HG02588 (cell line): ENCODE measurements around the gene ARHGAP28.

ENCODE experiments used
- ATAC-seq: cut with Tn5 transposase; IDR thresholded peaks from one replicate; pipeline ENCODE4 v1.9.1; 2021; ENCODE audit warnings: mild to moderate bottlenecking, moderate library complexity; ENCODE audit not compliant: unreplicated experiment

ARHGAP28 gene

GRCh38 chr18:6859676-6860422 is 130.3 kb downstream of the ARHGAP28 start:
- no peak for ATAC-seq

- ATAC-seq, result no peak
Measured at GRCh38 chr18:6860804-6861448, 131.4 kb downstream of the ARHGAP28 start.

DNA sequence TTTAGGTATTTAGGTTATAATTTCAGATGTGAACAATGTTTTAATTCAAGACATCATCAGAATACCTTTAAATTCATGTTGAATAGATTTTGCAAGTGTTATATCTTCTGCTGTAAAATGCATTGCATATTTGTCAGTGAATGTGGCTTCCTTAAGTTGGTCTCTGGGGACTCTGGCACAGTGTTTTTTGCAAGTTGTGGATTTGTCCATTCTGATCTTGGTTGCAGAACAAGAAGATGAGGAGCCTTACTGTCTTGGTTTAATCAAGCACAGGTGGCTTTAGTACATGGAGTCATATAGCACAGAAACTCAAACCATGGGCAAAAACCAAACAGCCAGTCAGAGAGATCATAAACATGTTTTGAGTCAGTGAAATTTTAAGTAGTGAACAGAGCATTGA is 135.7 kb downstream of the ARHGAP28 start:
- ATAC-seq, result no peak

DNA sequence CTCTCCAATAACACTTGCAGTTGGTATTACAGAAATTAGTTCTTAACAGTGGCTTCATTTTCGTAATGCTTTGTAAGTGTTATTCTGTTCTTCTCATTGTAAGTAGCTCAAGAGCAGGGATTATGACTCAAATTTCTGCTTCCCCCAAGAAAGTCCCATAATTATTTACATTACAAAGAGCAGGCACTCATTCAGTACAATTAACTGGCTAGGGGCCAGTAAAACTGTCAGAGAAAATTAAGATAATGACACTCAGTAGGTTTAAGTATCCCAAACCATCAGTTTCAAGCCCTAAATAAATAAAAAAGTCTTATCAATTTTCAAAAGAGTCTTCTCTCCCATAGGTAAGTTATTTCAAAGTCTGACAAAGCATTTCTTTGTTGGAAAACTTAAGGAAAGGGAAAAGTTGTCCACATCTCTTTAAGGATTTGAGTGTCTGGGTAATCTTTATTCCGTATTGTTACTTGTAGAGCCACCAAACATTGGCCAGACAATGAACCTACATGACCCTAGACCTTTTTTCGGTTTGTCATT is 137.1 kb downstream of the ARHGAP28 start:
- no peak for ATAC-seq

- no peak for ATAC-seq
Measured at GRCh38 chr18:6868033-6868432, 138.5 kb downstream of the ARHGAP28 start.

GRCh38 chr18:6871566-6871965 is 142.1 kb downstream of the ARHGAP28 start:
- ATAC-seq, result no peak

GRCh38 chr18:6873040-6873751 is 143.7 kb downstream of the ARHGAP28 start:
- no peak for ATAC-seq

GRCh38 chr18:6874315-6874714 is 144.8 kb downstream of the ARHGAP28 start:
- no peak for ATAC-seq

DNA sequence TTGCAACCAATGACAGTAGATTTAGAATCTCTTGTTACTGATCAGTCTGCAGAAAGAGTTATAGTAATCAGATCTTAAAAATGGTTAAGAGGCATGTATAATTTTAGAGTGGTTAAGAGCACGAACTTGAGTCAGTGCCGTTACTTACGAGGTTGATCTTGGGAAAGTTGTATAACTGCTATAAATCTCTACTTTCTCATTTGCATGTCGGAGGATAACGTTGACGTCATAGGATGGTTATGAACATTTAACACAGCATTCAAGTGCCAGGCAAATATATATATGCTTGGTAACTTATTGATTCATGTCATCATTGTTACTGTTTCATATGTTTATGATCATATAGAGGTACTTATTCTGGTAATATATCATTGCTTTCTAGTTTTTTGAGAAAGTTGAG is 146.2 kb downstream of the ARHGAP28 start:
- ATAC-seq, result no peak

DNA sequence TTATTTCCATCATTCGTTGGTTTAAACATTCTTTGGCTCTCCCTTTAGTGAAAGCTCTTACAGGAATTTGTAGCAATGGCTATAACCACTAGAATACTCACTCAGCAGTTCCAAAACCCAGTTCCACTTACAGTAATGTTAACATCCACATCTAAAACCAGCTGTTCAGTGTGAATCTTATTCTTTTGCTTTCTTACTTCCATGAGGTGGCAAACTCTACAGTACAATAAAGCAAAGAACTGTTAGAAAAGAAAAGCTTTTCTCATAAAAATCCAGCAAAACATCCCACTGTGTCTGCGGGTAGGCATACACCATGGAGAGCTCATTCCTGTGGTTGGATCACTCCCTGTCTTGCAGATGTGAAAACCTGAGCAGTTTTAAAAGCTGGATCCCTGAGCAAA is 147.1 kb downstream of the ARHGAP28 start:
- ATAC-seq, result no peak

DNA sequence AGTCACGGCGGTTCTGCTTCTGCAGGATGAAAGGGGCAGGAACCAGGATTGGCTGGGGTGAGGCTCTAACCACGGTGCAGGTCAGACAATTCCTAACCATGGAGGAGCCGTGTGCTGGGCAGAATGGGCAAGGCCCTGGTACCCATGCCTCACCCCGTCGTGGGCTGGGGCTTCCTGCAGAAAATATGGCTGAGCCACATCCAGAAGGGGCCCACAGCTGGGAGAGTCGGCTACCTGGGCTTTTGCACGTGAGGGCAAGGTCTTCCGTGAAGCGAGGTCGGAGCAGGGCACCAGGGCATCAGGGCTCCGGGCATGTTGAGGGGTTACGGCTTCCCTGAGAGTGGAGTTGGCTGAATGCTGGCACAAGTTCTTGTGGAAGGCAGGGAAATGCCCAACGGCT is 147.8 kb downstream of the ARHGAP28 start:
- ATAC-seq, result no peak

- no peak for ATAC-seq
Measured at GRCh38 chr18:6878556-6879297, 149.2 kb downstream of the ARHGAP28 start.

- ATAC-seq, result no peak
Measured at GRCh38 chr18:6879508-6880195, 150.1 kb downstream of the ARHGAP28 start.

GRCh38 chr18:6881034-6881820 is 151.7 kb downstream of the ARHGAP28 start:
- ATAC-seq, result no peak

- no peak for ATAC-seq
Measured at GRCh38 chr18:6882401-6882800, 152.9 kb downstream of the ARHGAP28 start.

DNA sequence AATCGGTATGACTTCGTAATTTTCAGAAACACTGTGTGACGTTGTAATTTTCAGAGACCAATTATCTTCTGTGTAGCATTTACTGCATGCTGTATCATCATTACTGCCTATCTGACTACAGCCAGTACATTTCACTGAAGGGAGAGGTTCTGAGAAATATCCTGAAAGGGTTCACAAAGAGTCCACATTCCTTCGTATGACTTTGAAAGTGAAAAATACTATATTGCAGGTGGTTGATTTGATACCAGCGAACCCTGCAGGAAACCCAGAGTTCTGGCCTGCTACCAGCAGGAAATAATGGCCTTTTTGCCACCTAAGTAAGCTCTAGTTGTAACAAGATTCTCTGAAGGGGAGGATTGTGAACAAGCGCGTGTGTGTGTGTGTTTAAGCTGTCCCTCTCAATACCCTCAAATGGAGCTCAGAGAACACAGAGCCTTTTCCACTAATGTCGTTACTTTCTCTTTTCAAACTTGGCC is 155.5 kb downstream of the ARHGAP28 start:
- no peak for ATAC-seq

- ATAC-seq, result no peak
Measured at GRCh38 chr18:6885992-6886796, 156.7 kb downstream of the ARHGAP28 start.

GRCh38 chr18:6886797-6887330 is 157.3 kb downstream of the ARHGAP28 start:
- no peak for ATAC-seq
